ENCODE results near the gene HIVEP3. TPM values are rescaled to one million over a fixed set of nuclear protein-coding genes. Genes with fewer than 3 reads are reported as not detected.

Gene HIVEP3
- total and polyA plus RNA-seq, 4 donors = 3.0 to 9.4 (median 7.8) TPM

- no peaks in the 10 kb centered on the region for H3K9me3 ChIP-seq (ENCODE audit: control insufficient read depth, insufficient read depth, low read length)
- WGBS (ENCODE audit: insufficient coverage) = 84% methylated on average over 4 of the region's 11 CpGs
- DNase-seq (ENCODE audit: low read depth in 4 of 6, low spot score in 6 of 6) = peak in 1 of 6 donors; percentile 39
- H3K4me1 ChIP-seq (ENCODE audit: control insufficient read depth, insufficient read depth, low read length) = peaks cover 17% of the 10 kb centered on the region
- H3K27ac ChIP-seq (ENCODE audit: low read depth, low read length) = peak overlapping the region; percentile 1
- H3K4me3 ChIP-seq (ENCODE audit: low read depth, low read length) = no peak overlapping the region
- H3K36me3 ChIP-seq (ENCODE audit: control insufficient read depth, insufficient read depth, low read length) = no peaks in the 10 kb centered on the region
- H3K27me3 ChIP-seq (ENCODE audit: control insufficient read depth, insufficient read depth, low read length) = no peaks in the 10 kb centered on the region
Measured at GRCh38 chr1:41767534-41768525, 150.9 kb downstream of the HIVEP3 start.

DNA sequence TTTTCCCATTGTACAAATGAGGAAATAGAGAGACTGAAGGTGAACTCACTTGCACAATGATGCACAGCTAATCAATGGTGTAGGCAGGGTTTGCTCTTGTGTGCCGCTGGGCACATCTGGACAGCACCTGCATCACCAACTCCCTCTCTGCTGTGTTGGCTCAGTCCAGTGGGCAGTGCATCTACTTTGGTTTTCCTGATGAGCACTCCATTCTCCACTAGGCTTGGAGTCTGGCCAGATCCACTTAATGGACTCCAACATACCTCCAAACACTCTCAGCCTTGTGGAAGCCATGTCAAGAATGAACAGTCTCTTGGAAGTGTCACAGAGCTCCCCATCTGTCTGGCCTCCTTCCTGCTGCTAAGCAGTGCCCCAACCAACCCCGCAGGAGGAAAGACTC, 152.2 kb downstream of the HIVEP3 start:
- Histone ChIP-seq H3K27me3 (ENCODE audit: control insufficient read depth, insufficient read depth, low read length) (no peaks in the 10 kb centered on the region), H3K4me3 (ENCODE audit: low read depth, low read length) (no peak overlapping the region), H3K27ac (ENCODE audit: low read depth, low read length) (no peak overlapping the region), H3K36me3 (ENCODE audit: control insufficient read depth, insufficient read depth, low read length) (no peaks in the 10 kb centered on the region), H3K4me1 (ENCODE audit: control insufficient read depth, insufficient read depth, low read length) (peaks cover 17% of the 10 kb centered on the region), H3K9me3 (ENCODE audit: control insufficient read depth, insufficient read depth, low read length) (peaks cover 4% of the 10 kb centered on the region)
- WGBS (ENCODE audit: insufficient coverage) = 82% methylated on average over 2 of the region's 2 CpGs
- no peak for DNase-seq (ENCODE audit: low read depth in 4 of 6, low spot score in 6 of 6)

- no peaks in the 10 kb centered on the region for H3K36me3 ChIP-seq (ENCODE audit: control insufficient read depth, insufficient read depth, low read length)
- no peak overlapping the region for H3K4me3 ChIP-seq (ENCODE audit: low read depth, low read length)
- H3K27ac ChIP-seq (ENCODE audit: low read depth, low read length) = no peak overlapping the region
- DNase-seq (ENCODE audit: low read depth in 4 of 6, low spot score in 6 of 6) = no peak
- peaks cover 4% of the 10 kb centered on the region for H3K9me3 ChIP-seq (ENCODE audit: control insufficient read depth, insufficient read depth, low read length)
- H3K27me3 ChIP-seq (ENCODE audit: control insufficient read depth, insufficient read depth, low read length) = no peaks in the 10 kb centered on the region
- H3K4me1 ChIP-seq (ENCODE audit: control insufficient read depth, insufficient read depth, low read length) = peaks cover 14% of the 10 kb centered on the region
Measured at GRCh38 chr1:41766041-41766440, 152.7 kb downstream of the HIVEP3 start.

GRCh38 chr1:41765152-41765551, 153.6 kb downstream of the HIVEP3 start:
- H3K27ac ChIP-seq (ENCODE audit: low read depth, low read length) = no peak overlapping the region
- H3K4me3 ChIP-seq (ENCODE audit: low read depth, low read length) = no peak overlapping the region
- H3K27me3 ChIP-seq (ENCODE audit: control insufficient read depth, insufficient read depth, low read length) = no peaks in the 10 kb centered on the region
- peak in 2 of 6 donors; percentile 29 to 31 for DNase-seq (ENCODE audit: low read depth in 4 of 6, low spot score in 6 of 6)
- 46% methylated on average over 2 of the region's 3 CpGs for WGBS (ENCODE audit: insufficient coverage)
- H3K36me3 ChIP-seq (ENCODE audit: control insufficient read depth, insufficient read depth, low read length) = no peaks in the 10 kb centered on the region
- H3K4me1 ChIP-seq (ENCODE audit: control insufficient read depth, insufficient read depth, low read length) = peaks cover 14% of the 10 kb centered on the region
- peaks cover 4% of the 10 kb centered on the region for H3K9me3 ChIP-seq (ENCODE audit: control insufficient read depth, insufficient read depth, low read length)

DNA sequence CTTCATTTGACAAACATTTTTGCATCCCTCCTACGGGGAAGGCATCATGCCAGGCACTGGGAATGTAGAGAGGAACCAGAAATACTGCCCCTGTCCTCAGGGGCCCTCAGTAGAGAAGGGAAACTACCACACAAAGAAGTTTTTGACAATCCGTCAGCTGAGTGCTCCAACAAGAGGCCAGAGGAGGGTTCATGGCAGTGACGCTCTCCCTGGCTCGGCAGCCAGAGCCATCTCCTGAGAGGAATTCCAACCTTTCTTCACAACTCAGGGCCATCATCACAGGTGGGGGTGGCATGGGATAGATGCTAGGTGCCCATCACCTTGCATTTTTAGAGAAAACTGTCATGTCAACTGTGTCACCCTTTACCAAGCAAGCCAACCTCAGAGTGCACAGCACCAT, 154.1 kb downstream of the HIVEP3 start:
- Histone ChIP-seq H3K36me3 (ENCODE audit: control insufficient read depth, insufficient read depth, low read length) (no peaks in the 10 kb centered on the region), H3K9me3 (ENCODE audit: control insufficient read depth, insufficient read depth, low read length) (peaks cover 4% of the 10 kb centered on the region), H3K4me1 (ENCODE audit: control insufficient read depth, insufficient read depth, low read length) (peaks cover 14% of the 10 kb centered on the region), H3K27ac (ENCODE audit: low read depth, low read length) (peak overlapping the region; percentile 16), H3K27me3 (ENCODE audit: control insufficient read depth, insufficient read depth, low read length) (no peaks in the 10 kb centered on the region), H3K4me3 (ENCODE audit: low read depth, low read length) (no peak overlapping the region)
- WGBS (ENCODE audit: insufficient coverage) = 80% methylated on average over 2 of the region's 4 CpGs
- DNase-seq (ENCODE audit: low read depth in 4 of 6, low spot score in 6 of 6) = no peak

- H3K36me3 ChIP-seq (ENCODE audit: control insufficient read depth, insufficient read depth, low read length) = no peaks in the 10 kb centered on the region
- H3K27me3 ChIP-seq (ENCODE audit: control insufficient read depth, insufficient read depth, low read length) = no peaks in the 10 kb centered on the region
- peaks cover 4% of the 10 kb centered on the region for H3K9me3 ChIP-seq (ENCODE audit: control insufficient read depth, insufficient read depth, low read length)
- no peak overlapping the region for H3K4me3 ChIP-seq (ENCODE audit: low read depth, low read length)
- 100% methylated on average over 1 of the region's 1 CpG for WGBS (ENCODE audit: insufficient coverage)
- DNase-seq (ENCODE audit: low read depth in 4 of 6, low spot score in 6 of 6) = no peak
- H3K4me1 ChIP-seq (ENCODE audit: control insufficient read depth, insufficient read depth, low read length) = peaks cover 12% of the 10 kb centered on the region
- H3K27ac ChIP-seq (ENCODE audit: low read depth, low read length) = no peak overlapping the region
Measured at GRCh38 chr1:41762777-41763176, 155.9 kb downstream of the HIVEP3 start.

DNA sequence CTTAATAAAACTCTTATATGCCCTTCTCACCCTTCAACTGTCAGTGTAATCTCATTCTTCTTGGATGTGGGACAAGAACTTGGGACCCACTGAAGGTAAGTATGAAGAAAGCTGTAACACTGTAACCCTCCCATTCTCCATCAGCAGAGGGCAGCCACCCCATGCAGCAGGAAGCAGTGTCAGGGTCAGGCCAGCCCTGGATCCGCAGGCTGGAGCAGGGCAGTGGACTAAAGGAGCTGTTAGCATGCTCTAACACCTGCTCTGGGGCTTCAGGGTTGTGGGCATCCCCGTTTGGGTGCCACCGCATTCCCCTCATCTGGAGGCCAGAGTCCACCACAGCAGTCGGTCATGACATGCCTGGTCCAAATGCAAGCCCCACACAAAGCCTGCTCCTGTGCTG, 156.5 kb downstream of the HIVEP3 start:
- 100% methylated on average over 4 of the region's 4 CpGs for WGBS (ENCODE audit: insufficient coverage)
- H3K9me3 ChIP-seq (ENCODE audit: control insufficient read depth, insufficient read depth, low read length) = peaks cover 4% of the 10 kb centered on the region
- H3K27ac ChIP-seq (ENCODE audit: low read depth, low read length) = no peak overlapping the region
- no peaks in the 10 kb centered on the region for H3K27me3 ChIP-seq (ENCODE audit: control insufficient read depth, insufficient read depth, low read length)
- H3K36me3 ChIP-seq (ENCODE audit: control insufficient read depth, insufficient read depth, low read length) = no peaks in the 10 kb centered on the region
- no peak for DNase-seq (ENCODE audit: low read depth in 4 of 6, low spot score in 6 of 6)
- H3K4me3 ChIP-seq (ENCODE audit: low read depth, low read length) = no peak overlapping the region
- H3K4me1 ChIP-seq (ENCODE audit: control insufficient read depth, insufficient read depth, low read length) = peaks cover 9% of the 10 kb centered on the region

DNA sequence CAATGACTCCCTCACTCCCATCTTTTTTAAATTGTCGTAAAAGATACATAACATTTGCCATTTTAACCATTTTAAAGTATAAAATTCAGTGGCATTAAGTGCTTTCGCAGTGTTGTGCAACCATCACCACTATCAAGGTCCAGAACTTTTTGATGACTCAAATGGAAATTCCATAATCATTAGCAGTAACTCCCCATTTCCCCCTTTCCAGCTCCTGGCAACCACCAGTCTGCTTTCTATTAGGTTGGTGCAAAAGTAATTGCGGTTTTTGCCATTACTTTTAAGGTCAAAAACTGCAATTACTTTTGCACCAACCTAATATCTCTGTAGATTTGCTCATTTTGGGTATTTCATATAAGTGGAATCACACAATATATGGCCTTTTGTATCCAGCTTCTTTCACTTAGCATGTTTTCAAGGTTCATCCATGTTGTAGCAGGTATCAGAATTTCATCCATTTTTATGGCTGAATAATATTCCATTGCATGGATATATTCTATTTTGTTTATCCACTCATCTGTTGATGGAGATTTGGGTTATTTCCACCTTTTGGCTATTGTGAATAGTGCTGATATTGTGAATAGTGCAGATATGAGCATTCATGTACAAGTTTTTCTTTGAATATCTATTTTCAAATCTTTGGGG, 159.7 kb downstream of the HIVEP3 start:
- DNase-seq (ENCODE audit: low read depth in 4 of 6, low spot score in 6 of 6) = no peak
- Histone ChIP-seq H3K4me1 (ENCODE audit: control insufficient read depth, insufficient read depth, low read length) (no peaks in the 10 kb centered on the region), H3K36me3 (ENCODE audit: control insufficient read depth, insufficient read depth, low read length) (no peaks in the 10 kb centered on the region), H3K9me3 (ENCODE audit: control insufficient read depth, insufficient read depth, low read length) (peaks cover 4% of the 10 kb centered on the region), H3K27me3 (ENCODE audit: control insufficient read depth, insufficient read depth, low read length) (no peaks in the 10 kb centered on the region), H3K27ac (ENCODE audit: low read depth, low read length) (no peak overlapping the region), H3K4me3 (ENCODE audit: low read depth, low read length) (no peak overlapping the region)
- WGBS (ENCODE audit: insufficient coverage) = no CpG with 5 or more reads among the region's 3 CpGs

GRCh38 chr1:41758500-41758899, 160.2 kb downstream of the HIVEP3 start:
- 86% methylated on average over 2 of the region's 2 CpGs for WGBS (ENCODE audit: insufficient coverage)

More at GRCh38 chr1:41758500-41758899, 160.2 kb downstream of the HIVEP3 start:
- peaks cover 4% of the 10 kb centered on the region for H3K9me3 ChIP-seq (ENCODE audit: control insufficient read depth, insufficient read depth, low read length)
- no peaks in the 10 kb centered on the region for H3K36me3 ChIP-seq (ENCODE audit: control insufficient read depth, insufficient read depth, low read length)
- H3K27ac ChIP-seq (ENCODE audit: low read depth, low read length) = no peak overlapping the region
- H3K4me1 ChIP-seq (ENCODE audit: control insufficient read depth, insufficient read depth, low read length) = no peaks in the 10 kb centered on the region
- H3K27me3 ChIP-seq (ENCODE audit: control insufficient read depth, insufficient read depth, low read length) = no peaks in the 10 kb centered on the region
- DNase-seq (ENCODE audit: low read depth in 4 of 6, low spot score in 6 of 6) = no peak
- no peak overlapping the region for H3K4me3 ChIP-seq (ENCODE audit: low read depth, low read length)
